H9 (cell line): ENCODE results near the gene C1orf105. TPM values are rescaled to one million over a fixed set of nuclear protein-coding genes. Genes with fewer than 3 reads are reported as not detected.

Experiments used
- DNase-seq: peaks from one replicate; pipeline ENCODE4 v3.0.0-alpha.2; 2017
- H2AFZ ChIP-seq: one replicate; pipeline ENCODE4 v1.6.1; 2013; ENCODE audit warnings: mild to moderate bottlenecking, low read length, control low read depth, moderate library complexity
- H2AK5ac ChIP-seq: 2 replicates; pipeline ENCODE4 v1.6.1; 2013; ENCODE audit warnings: low read length, control low read depth, mixed read lengths; ENCODE audit not compliant: insufficient read length
- H2BK120ac ChIP-seq: one replicate; pipeline ENCODE4 v1.6.1; 2013; ENCODE audit warnings: low read depth, mild to moderate bottlenecking, low read length, control low read depth, inconsistent platforms; ENCODE audit not compliant: poor library complexity, severe bottlenecking
- H2BK12ac ChIP-seq: 2 replicates; pipeline ENCODE4 v1.6.1; 2013; ENCODE audit warnings: low read length, control low read depth, mixed read lengths, low read depth; ENCODE audit not compliant: insufficient read length
- H2BK15ac ChIP-seq: 2 replicates; pipeline ENCODE4 v1.6.1; 2013; ENCODE audit warnings: low read depth, low read length, control low read depth
- H2BK20ac ChIP-seq: one replicate; pipeline ENCODE4 v1.6.1; 2013; ENCODE audit warnings: low read depth, mild to moderate bottlenecking, low read length, control low read depth, inconsistent platforms; ENCODE audit not compliant: poor library complexity, severe bottlenecking
- H2BK5ac ChIP-seq: 2 replicates; pipeline ENCODE4 v1.6.1; 2013; ENCODE audit warnings: low read length, control low read depth, mixed read lengths; ENCODE audit not compliant: insufficient read length
- H3K14ac ChIP-seq: 2 replicates; pipeline ENCODE4 v1.6.1; 2013; ENCODE audit warnings: low read length, control low read depth; ENCODE audit not compliant: insufficient read depth
- H3K18ac ChIP-seq: 2 replicates; pipeline ENCODE4 v1.6.1; 2013; ENCODE audit warnings: low read depth, mild to moderate bottlenecking, mixed read lengths, low read length, control low read depth; ENCODE audit not compliant: insufficient read length
- H3K23ac ChIP-seq: 2 replicates; pipeline ENCODE4 v1.6.1; 2013; ENCODE audit warnings: low read length, control low read depth, mixed read lengths, low read depth; ENCODE audit not compliant: insufficient read length
- H3K23me2 ChIP-seq: 2 replicates; pipeline ENCODE4 v1.6.1; 2013; ENCODE audit warnings: low read depth, mild to moderate bottlenecking, mixed read lengths, low read length, control low read depth; ENCODE audit not compliant: insufficient read length, poor library complexity, severe bottlenecking
- H3K27ac ChIP-seq: 2 replicates; pipeline ENCODE4 v1.5.1; 2013; ENCODE audit warnings: low read length, control low read depth, mixed read lengths, low read depth; ENCODE audit not compliant: insufficient read length
- H3K27me3 ChIP-seq: 2 replicates; pipeline ENCODE4 v1.6.1; 2013; ENCODE audit warnings: low read length, control low read depth, inconsistent platforms; ENCODE audit not compliant: insufficient read depth
- H3K4ac ChIP-seq: 2 replicates; pipeline ENCODE4 v1.6.1; 2013; ENCODE audit warnings: low read depth, mild to moderate bottlenecking, control low read depth, inconsistent platforms, low read length, moderate library complexity
- H3K4me1 ChIP-seq: 2 replicates; pipeline ENCODE4 v1.6.1; 2013; ENCODE audit warnings: low read length, control low read depth, inconsistent platforms; ENCODE audit not compliant: insufficient read depth
- H3K4me2 ChIP-seq: 2 replicates; pipeline ENCODE4 v1.6.1; 2013; ENCODE audit warnings: low read length, control low read depth, mixed read lengths; ENCODE audit not compliant: insufficient read length, insufficient read depth
- H3K56ac ChIP-seq: 2 replicates; pipeline ENCODE4 v1.6.1; 2013; ENCODE audit warnings: low read depth, mild to moderate bottlenecking, mixed read lengths, low read length, control low read depth; ENCODE audit not compliant: insufficient read length
- H3K79me1 ChIP-seq: 2 replicates; pipeline ENCODE4 v1.6.1; 2013; ENCODE audit warnings: low read depth, mild to moderate bottlenecking, moderate library complexity, low read length, control low read depth, inconsistent platforms; ENCODE audit not compliant: insufficient read depth, poor library complexity, severe bottlenecking
- H3K79me2 ChIP-seq: 2 replicates; pipeline ENCODE4 v1.6.1; 2013; ENCODE audit warnings: low read length, control low read depth, inconsistent platforms; ENCODE audit not compliant: insufficient read depth
- H3K9ac ChIP-seq: 2 replicates; pipeline ENCODE4 v1.6.1; 2013; ENCODE audit warnings: low read length, control low read depth, mixed read lengths; ENCODE audit not compliant: insufficient read length; ENCODE audit errors: extremely low read depth
- H3K9me3 ChIP-seq: one replicate; pipeline ENCODE4 v1.6.1; 2013; ENCODE audit warnings: low read depth, low read length, inconsistent platforms; ENCODE audit not compliant: control insufficient read depth
- H3T11ph ChIP-seq: one replicate; pipeline ENCODE4 v1.6.1; 2013; ENCODE audit warnings: mild to moderate bottlenecking, low read length, control low read depth, inconsistent platforms
- H4K20me1 ChIP-seq: one replicate; pipeline ENCODE4 v1.6.1; 2013; ENCODE audit not compliant: control insufficient read depth, insufficient read length, insufficient read depth
- H4K5ac ChIP-seq: 2 replicates; pipeline ENCODE4 v1.6.1; 2013; ENCODE audit warnings: low read depth, mild to moderate bottlenecking, mixed read lengths, low read length, control low read depth; ENCODE audit not compliant: insufficient read length
- H4K8ac ChIP-seq: replicated peaks from 2 replicates; pipeline ENCODE4 v1.6.1; 2013; ENCODE audit warnings: low read length, control low read depth, mixed read lengths, low read depth; ENCODE audit not compliant: insufficient read length
- H4K91ac ChIP-seq: 2 replicates; pipeline ENCODE4 v1.6.1; 2013; ENCODE audit warnings: low read depth, mild to moderate bottlenecking, moderate library complexity, mixed read lengths, low read length, control low read depth; ENCODE audit not compliant: insufficient read length
- H3K27ac Mint-ChIP-seq, 3 experiments: 2 replicates in 2 of 3; 3 replicates in 1 of 3; pipeline ENCODE4 v1.8.0; 2020 to 2021; ENCODE audit warnings: mixed read lengths in 3 of 3, mild to moderate bottlenecking in 1 of 3, moderate library complexity in 1 of 3
- H3K27me3 Mint-ChIP-seq: 2 replicates; pipeline ENCODE4 v1.8.0; 2021; ENCODE audit warnings: low read depth, mild to moderate bottlenecking, moderate library complexity, mixed read lengths
- H3K36me3 Mint-ChIP-seq, 3 experiments: 2 replicates in 2 of 3; 3 replicates in 1 of 3; pipeline ENCODE4 v1.8.0; 2020 to 2021; ENCODE audit warnings: low read depth in 3 of 3, mixed read lengths in 3 of 3; ENCODE audit not compliant: insufficient read depth in 1 of 3
- H3K4me1 Mint-ChIP-seq, 2 experiments: 2 replicates each; pipeline ENCODE4 v1.8.0; 2020; ENCODE audit warnings: mixed read lengths in 2 of 2
- H3K4me3 Mint-ChIP-seq, 2 experiments: 2 replicates in 1 of 2; 3 replicates in 1 of 2; pipeline ENCODE4 v1.8.0; 2020 to 2021; ENCODE audit warnings: mild to moderate bottlenecking in 2 of 2, mixed read lengths in 2 of 2, moderate library complexity in 1 of 2
- H3K9me3 Mint-ChIP-seq, 2 experiments: 2 replicates in 1 of 2; 3 replicates in 1 of 2; pipeline ENCODE4 v1.8.0; 2020; ENCODE audit warnings: mild to moderate bottlenecking in 2 of 2, mixed read lengths in 2 of 2, moderate library complexity in 1 of 2
- WGBS: extraction: QIAGEN DNeasy Blood & Tissue Kit; methylation state at CpG from one replicate; pipeline ENCODE4 v1.1.7; 2013; ENCODE audit warnings: missing lambda C conversion rate, low lambda C conversion rate, mixed read lengths; ENCODE audit not compliant: insufficient read length; ENCODE audit errors: extremely low coverage; 5-methylcytosine and 5-hydroxymethylcytosine counted together
- total RNA-seq: library from RNA; stranded (reverse); gene quantifications from 2 replicates; pipeline ENCODE4 v1.2.1, GENCODE V29; 2021
- TF ChIP-seq, protein P1 (sequence below): fragments of 200-600 bp; sonication (generic); conservative IDR thresholded peaks from 3 replicates; pipeline ENCODE4 v1.8.0; 2021; ENCODE audit warnings: antibody characterized with exemption, mild to moderate bottlenecking

The C1orf105 gene
- total RNA-seq, 1 experiment from 2014 or later, result not detected

DNA sequence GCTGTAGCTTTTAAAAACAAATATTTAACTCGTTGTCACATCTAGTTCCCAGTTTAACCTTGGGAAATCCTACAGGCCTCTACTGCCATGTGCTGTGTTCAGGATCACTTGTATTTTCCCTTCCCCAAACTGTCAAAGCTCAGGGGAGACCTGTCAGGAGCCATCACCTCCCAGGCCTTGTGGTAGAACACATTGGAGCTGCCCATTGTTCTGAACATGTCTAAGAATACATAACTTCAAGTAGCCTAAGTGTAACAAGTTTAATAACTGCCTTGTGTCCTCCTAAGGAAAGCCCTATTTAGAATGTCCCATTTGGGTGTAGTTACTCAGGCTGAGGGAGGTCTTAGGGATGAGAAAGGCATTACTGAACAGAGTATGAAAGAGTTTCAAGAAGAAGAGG, 52.0 kb downstream of the C1orf105 start:
- TF ChIP-seq, protein P1, sequence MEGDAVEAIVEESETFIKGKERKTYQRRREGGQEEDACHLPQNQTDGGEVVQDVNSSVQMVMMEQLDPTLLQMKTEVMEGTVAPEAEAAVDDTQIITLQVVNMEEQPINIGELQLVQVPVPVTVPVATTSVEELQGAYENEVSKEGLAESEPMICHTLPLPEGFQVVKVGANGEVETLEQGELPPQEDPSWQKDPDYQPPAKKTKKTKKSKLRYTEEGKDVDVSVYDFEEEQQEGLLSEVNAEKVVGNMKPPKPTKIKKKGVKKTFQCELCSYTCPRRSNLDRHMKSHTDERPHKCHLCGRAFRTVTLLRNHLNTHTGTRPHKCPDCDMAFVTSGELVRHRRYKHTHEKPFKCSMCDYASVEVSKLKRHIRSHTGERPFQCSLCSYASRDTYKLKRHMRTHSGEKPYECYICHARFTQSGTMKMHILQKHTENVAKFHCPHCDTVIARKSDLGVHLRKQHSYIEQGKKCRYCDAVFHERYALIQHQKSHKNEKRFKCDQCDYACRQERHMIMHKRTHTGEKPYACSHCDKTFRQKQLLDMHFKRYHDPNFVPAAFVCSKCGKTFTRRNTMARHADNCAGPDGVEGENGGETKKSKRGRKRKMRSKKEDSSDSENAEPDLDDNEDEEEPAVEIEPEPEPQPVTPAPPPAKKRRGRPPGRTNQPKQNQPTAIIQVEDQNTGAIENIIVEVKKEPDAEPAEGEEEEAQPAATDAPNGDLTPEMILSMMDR, result no peak
- DNase-seq, result no peak
- no peaks in the 10 kb centered on the region for H3K27me3 Mint-ChIP-seq
- H3K14ac ChIP-seq, result no peak overlapping the region
- no CpG with 5 or more reads among the region's 1 CpG for WGBS
- no peak overlapping the region for H2BK15ac ChIP-seq
- no peak overlapping the region for H2BK20ac ChIP-seq
- H2AK5ac ChIP-seq, result no peak overlapping the region
- no peak overlapping the region for H4K91ac ChIP-seq
- H4K5ac ChIP-seq, result no peak overlapping the region
- H3K79me2 ChIP-seq, result no peaks in the 10 kb centered on the region
- H4K20me1 ChIP-seq, result no peaks in the 10 kb centered on the region
- no peaks in the 10 kb centered on the region for H3K9me3 Mint-ChIP-seq
- no peaks in the 10 kb centered on the region for H3K9me3 ChIP-seq
- no peak overlapping the region for H3K23ac ChIP-seq
- H3T11ph ChIP-seq, result no peak overlapping the region
- H3K9ac ChIP-seq, result no peak overlapping the region
- no peak overlapping the region for H2BK5ac ChIP-seq
- H3K27ac Mint-ChIP-seq, result no peak overlapping the region
- H3K4me1 ChIP-seq, result no peaks in the 10 kb centered on the region; the same call in 1 of the 2 replicates
- no peaks in the 10 kb centered on the region for H3K79me1 ChIP-seq
- no peak overlapping the region for H3K56ac ChIP-seq
- no peaks in the 10 kb centered on the region for H3K23me2 ChIP-seq
- H2BK120ac ChIP-seq, result no peak overlapping the region
- H3K4me2 ChIP-seq, result no peak overlapping the region
- H3K27me3 ChIP-seq, result no peaks in the 10 kb centered on the region
- no peak overlapping the region for H2BK12ac ChIP-seq
- H3K18ac ChIP-seq, result no peak overlapping the region
- no peak overlapping the region for H2AFZ ChIP-seq
- H4K8ac ChIP-seq, result no peak overlapping the region
- H3K4ac ChIP-seq, result no peak overlapping the region
- H3K4me1 Mint-ChIP-seq, result no peaks in the 10 kb centered on the region
- H3K36me3 Mint-ChIP-seq, result no peaks in the 10 kb centered on the region
- no peak overlapping the region for H3K27ac ChIP-seq
- H3K4me3 Mint-ChIP-seq, result no peak overlapping the region
